SU-DHL-6 (cell line): ENCODE data around the gene FAM9B.

Experiments used
- EZH2phosphoT487 ChIP-seq: fragments of 200-600 bp; sonication (generic), shearing (Covaris generic); conservative IDR thresholded peaks from 2 replicates; pipeline ENCODE4 v1.6.1; 2018; ENCODE audit warnings: mild to moderate bottlenecking, antibody characterized with exemption, low read length, moderate library complexity, mixed read lengths
- TF ChIP-seq, protein P1 (sequence below): fragments of 200-600 bp; sonication (generic); IDR thresholded peaks from one replicate; pipeline ENCODE4 v1.5.1; 2017; ENCODE audit warnings: antibody characterized with exemption, mild to moderate bottlenecking, low read length, moderate library complexity; ENCODE audit not compliant: insufficient read depth, poor library complexity, severe bottlenecking

DNA sequence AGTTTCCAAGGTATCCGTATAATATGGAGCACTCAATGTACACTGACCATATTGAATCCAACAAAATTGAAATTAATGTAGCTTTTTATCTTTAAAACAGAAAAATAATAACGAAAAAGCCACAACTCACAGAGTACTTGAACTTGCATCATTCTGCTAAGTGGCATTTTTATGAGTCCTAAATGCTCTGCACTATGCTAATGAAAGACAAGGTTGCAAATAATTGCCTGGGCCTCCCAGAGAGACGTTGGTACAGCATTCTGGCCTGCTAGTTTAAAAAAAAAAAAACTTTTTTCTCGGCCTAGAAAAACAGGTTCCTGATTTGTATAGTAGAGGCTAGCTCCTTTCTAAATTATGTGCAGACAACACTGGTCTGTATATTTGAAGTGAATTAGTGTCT, 4.3 kb upstream of the FAM9B start:
- TF ChIP-seq, protein P1, sequence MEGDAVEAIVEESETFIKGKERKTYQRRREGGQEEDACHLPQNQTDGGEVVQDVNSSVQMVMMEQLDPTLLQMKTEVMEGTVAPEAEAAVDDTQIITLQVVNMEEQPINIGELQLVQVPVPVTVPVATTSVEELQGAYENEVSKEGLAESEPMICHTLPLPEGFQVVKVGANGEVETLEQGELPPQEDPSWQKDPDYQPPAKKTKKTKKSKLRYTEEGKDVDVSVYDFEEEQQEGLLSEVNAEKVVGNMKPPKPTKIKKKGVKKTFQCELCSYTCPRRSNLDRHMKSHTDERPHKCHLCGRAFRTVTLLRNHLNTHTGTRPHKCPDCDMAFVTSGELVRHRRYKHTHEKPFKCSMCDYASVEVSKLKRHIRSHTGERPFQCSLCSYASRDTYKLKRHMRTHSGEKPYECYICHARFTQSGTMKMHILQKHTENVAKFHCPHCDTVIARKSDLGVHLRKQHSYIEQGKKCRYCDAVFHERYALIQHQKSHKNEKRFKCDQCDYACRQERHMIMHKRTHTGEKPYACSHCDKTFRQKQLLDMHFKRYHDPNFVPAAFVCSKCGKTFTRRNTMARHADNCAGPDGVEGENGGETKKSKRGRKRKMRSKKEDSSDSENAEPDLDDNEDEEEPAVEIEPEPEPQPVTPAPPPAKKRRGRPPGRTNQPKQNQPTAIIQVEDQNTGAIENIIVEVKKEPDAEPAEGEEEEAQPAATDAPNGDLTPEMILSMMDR, result no peak
- TF ChIP-seq EZH2phosphoT487, result no peak
